Measurements from ENCODE around the gene TTC24.

DNA sequence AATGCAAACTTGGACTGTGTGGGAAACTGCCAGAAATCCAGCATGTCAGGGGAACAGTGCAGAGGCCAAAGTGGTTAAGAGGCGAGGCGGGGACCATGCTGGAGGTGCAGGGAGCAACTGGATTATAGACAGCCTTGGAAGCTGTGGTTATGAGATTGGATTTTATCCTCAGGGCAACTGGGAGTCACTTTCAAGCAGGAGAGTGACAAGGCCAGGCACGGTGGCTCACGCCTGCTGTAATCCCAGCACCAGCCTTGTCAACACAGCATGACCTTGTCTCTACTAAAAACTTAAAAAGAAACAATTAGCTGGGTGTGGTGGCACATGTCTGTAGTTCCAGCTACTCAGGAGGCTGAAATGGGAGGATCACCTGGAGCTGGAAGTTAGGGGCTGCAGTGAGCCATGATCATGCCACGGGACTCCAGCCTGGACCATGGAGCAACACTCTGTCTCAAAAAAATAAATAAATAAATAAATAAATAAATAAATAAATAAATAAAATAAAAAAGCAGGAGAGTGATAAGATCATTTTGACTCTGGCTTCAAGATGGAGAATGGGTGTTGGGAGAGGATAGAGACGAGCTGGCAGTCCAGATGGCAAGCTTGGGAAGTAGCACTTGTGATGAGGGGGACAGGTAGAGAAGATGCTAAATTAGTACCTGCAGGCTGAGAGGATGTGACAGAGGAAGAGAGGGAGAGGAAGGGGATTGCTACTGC, 43.2 kb downstream of the TTC24 start:
- TF ChIP-seq, protein P1, sequence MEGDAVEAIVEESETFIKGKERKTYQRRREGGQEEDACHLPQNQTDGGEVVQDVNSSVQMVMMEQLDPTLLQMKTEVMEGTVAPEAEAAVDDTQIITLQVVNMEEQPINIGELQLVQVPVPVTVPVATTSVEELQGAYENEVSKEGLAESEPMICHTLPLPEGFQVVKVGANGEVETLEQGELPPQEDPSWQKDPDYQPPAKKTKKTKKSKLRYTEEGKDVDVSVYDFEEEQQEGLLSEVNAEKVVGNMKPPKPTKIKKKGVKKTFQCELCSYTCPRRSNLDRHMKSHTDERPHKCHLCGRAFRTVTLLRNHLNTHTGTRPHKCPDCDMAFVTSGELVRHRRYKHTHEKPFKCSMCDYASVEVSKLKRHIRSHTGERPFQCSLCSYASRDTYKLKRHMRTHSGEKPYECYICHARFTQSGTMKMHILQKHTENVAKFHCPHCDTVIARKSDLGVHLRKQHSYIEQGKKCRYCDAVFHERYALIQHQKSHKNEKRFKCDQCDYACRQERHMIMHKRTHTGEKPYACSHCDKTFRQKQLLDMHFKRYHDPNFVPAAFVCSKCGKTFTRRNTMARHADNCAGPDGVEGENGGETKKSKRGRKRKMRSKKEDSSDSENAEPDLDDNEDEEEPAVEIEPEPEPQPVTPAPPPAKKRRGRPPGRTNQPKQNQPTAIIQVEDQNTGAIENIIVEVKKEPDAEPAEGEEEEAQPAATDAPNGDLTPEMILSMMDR (IDR thresholded peaks at IDR 0.05; ENCODE audit: poor library complexity, severe bottlenecking), result no peak
- no peak for TF ChIP-seq POLR2AphosphoS5 (IDR thresholded peaks at IDR 0.05)

All from neural cell (in vitro differentiated cells).